Upper lobe of right lung (tissue), 1 donor: ENCODE data around the gene ZNF280D. TPM values are rescaled to one million over a fixed set of nuclear protein-coding genes. Genes with fewer than 3 reads are reported as not detected.
"Not testable (repeated sequence)": the region's sequence is repeated elsewhere in the genome, so short reads cannot be mapped to it uniquely, and the experiment has no call there.

Experiments used
- ATAC-seq: fragments of 200-7000 bp; cut with Tn5 transposase; one replicate; pipeline ENCODE4 v1.9.1; 2020; ENCODE audit warnings: mild to moderate bottlenecking, moderate library complexity
- DNase-seq: peaks from one replicate; pipeline ENCODE4 v3.0.0-alpha.2; 2020
- H3K27ac ChIP-seq: fragments of 200-600 bp; one replicate; pipeline ENCODE4 v1.8.0; 2022
- H3K27me3 ChIP-seq: fragments of 200-600 bp; one replicate; pipeline ENCODE4 v1.8.0; 2022; ENCODE audit warnings: mild to moderate bottlenecking
- H3K36me3 ChIP-seq: fragments of 200-600 bp; one replicate; pipeline ENCODE4 v1.8.0; 2022
- H3K4me1 ChIP-seq: fragments of 200-600 bp; one replicate; pipeline ENCODE4 v1.8.0; 2022
- H3K4me3 ChIP-seq: fragments of 200-600 bp; one replicate; pipeline ENCODE4 v1.8.0; 2022; ENCODE audit warnings: mild to moderate bottlenecking
- H3K9me3 ChIP-seq: fragments of 200-600 bp; one replicate; pipeline ENCODE4 v1.8.0; 2022
- intact Hi-C: fragments of 100-400 bp; cut with DNase I; formaldehyde crosslinking; loops from one replicate; pipeline ENCODE4 v1.11.0; 2022
- long read RNA-seq: library from polyadenylated mRNA; unstranded; transcript quantifications from one replicate; pipeline ENCODE4 v2.0.0, GENCODE V29; 2021
- total RNA-seq: library from RNA; stranded (reverse); fragmentation: NEBNext Ultra II Directional; extraction: Animal tissue kit (Norgen Biotek cat#: 25700); gene quantifications from one replicate; pipeline ENCODE4 v1.2.1, GENCODE V29; 2021
- TF ChIP-seq, protein P1 (sequence below): fragments of 200-600 bp; IDR thresholded peaks from one replicate; pipeline ENCODE4 v1.8.0; 2022; ENCODE audit warnings: antibody characterized with exemption
- donor health status: DM: no; HTN: yes; CAD: no; lungs with severe emphysema.

The ZNF280D gene, protein sequence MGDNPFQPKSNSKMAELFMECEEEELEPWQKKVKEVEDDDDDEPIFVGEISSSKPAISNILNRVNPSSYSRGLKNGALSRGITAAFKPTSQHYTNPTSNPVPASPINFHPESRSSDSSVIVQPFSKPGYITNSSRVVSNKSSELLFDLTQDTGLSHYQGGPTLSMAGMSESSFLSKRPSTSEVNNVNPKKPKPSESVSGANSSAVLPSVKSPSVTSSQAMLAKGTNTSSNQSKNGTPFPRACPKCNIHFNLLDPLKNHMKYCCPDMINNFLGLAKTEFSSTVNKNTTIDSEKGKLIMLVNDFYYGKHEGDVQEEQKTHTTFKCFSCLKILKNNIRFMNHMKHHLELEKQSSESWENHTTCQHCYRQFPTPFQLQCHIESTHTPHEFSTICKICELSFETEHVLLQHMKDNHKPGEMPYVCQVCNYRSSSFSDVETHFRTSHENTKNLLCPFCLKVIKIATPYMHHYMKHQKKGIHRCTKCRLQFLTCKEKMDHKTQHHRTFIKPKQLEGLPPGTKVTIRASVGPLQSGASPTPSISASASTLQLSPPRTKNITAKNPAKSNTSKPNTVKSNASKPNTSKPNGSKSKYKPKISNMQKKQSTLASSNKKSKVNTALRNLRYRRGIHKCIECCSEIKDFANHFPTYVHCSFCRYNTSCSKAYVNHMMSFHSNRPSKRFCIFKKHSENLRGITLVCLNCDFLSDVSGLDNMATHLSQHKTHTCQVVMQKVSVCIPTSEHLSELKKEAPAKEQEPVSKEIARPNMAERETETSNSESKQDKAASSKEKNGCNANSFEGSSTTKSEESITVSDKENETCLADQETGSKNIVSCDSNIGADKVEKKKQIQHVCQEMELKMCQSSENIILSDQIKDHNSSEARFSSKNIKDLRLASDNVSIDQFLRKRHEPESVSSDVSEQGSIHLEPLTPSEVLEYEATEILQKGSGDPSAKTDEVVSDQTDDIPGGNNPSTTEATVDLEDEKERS
- total RNA-seq: 46.2 TPM
- long read RNA-seq, partial matches to known transcripts: 6 of 11 reads
- long read RNA-seq, other reads (novel, unspliced or antisense): 1 of 11 reads

DNA sequence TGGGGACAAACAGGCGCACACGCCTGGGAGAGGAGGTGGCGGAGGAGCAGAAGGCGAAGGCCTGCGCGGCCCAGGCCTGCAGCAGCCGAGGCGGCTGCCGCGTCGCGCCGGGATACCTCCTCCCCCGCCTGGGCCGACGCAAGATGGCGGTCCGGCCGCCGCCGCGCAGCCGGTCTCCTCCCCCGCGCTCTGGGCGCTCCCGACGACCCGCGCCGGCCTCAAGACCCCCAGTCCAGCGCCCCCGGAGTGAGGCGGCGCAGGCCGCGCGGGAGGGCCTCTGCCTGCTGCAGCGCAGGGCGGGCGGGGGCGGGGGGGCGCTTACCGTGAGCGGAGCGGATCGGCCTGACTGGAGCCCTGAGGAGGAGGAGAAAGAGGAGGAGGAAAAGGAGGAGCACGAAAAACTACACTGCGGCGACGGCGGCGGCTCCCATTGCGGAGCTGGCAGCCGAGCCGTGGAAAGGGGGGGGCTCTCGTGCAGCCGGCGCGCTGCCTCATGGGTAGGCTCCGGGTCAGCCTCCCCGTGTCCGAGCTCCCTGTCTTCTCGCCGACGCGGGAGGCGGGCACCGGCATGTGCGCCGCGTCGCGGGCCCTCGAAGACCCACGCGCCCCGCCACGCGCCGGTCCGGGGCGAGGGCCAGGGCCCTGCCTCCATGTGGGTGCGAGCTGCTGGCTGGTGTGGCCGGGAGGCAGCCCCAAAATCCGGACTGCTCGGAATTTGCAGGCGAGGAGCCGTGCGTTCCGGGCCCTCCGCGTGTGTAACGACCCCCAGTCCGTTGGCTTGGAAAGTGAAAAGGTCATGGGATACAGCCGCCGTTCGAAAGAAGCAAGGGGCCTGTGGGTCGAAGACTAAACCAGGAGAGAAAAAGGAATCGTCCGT lies at the start of gene ZNF280D:
Gene ZNF280D (minus strand): TSS at position 374 of the 877 bp plus-strand sequence. CDS start 26,400 bp downstream, outside the sequence.
- Histone ChIP-seq H3K4me3 (peak within 1 kb of the TSS; percentile 68), H3K4me1 (peaks cover 32% of the 10 kb centered on the region), H3K27me3 (no peaks in the 10 kb centered on the region), H3K9me3 (no peaks in the 10 kb centered on the region), H3K27ac (peak within 1 kb of the TSS; percentile 95), H3K36me3 (no peaks in the 10 kb centered on the region)
- ATAC-seq: peak; percentile 98
- intact Hi-C loops: no loop called here
- TF ChIP-seq, protein P1, sequence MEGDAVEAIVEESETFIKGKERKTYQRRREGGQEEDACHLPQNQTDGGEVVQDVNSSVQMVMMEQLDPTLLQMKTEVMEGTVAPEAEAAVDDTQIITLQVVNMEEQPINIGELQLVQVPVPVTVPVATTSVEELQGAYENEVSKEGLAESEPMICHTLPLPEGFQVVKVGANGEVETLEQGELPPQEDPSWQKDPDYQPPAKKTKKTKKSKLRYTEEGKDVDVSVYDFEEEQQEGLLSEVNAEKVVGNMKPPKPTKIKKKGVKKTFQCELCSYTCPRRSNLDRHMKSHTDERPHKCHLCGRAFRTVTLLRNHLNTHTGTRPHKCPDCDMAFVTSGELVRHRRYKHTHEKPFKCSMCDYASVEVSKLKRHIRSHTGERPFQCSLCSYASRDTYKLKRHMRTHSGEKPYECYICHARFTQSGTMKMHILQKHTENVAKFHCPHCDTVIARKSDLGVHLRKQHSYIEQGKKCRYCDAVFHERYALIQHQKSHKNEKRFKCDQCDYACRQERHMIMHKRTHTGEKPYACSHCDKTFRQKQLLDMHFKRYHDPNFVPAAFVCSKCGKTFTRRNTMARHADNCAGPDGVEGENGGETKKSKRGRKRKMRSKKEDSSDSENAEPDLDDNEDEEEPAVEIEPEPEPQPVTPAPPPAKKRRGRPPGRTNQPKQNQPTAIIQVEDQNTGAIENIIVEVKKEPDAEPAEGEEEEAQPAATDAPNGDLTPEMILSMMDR: no peak
- peak; percentile 96 for DNase-seq

DNA sequence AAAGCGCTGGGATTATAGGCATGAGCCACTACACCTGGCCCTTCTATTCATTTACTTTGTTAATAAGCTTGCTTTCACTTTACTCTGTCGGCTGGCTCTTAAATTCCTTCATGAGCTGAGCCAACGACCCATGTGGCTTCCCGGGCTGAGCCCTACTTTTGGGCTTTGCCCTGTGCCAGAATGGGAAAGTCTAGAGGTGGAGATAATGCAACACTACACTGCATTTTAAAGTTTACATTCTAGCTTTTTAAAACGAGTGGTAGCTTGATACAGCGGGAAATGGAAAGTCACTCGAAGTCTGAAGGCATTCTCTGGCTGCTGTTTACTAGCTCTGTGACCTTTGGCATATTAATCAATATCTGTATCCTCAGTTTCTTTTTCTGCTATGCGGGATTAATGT lies 49.0 kb upstream of the ZNF280D start:
- H3K27me3 ChIP-seq: no peaks in the 10 kb centered on the region
- H3K36me3 ChIP-seq: no peaks in the 10 kb centered on the region
- DNase-seq (no peak), ATAC-seq (no peak)
- H3K4me1 ChIP-seq: no peaks in the 10 kb centered on the region
- TF ChIP-seq, protein P1: no peak
- H3K27ac ChIP-seq: no peak overlapping the region
- H3K4me3 ChIP-seq: no peak overlapping the region
- intact Hi-C loops: no loop called here
- H3K9me3 ChIP-seq: no peaks in the 10 kb centered on the region

DNA sequence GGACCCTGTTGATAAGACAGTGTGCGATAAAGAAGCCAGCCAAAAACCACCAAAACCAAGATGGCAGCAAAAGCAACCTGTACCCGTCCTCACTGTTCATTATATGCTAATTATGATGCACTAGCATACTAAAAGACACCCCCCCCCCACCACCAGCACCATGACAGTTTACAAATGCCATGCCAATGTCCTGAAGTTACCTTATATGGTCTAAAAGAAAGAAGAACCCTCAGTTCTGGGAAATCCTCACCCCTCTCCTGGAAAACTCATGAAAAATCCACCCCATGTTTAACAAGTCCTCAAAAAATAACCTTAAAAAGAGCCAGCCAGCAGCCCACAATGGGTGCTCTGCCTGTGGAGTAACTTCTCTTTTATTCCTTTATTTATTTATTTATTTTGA lies 48.4 kb upstream of the ZNF280D start:
- H3K27me3 ChIP-seq: no peaks in the 10 kb centered on the region
- no peak overlapping the region for H3K27ac ChIP-seq
- ATAC-seq (no peak), DNase-seq (no peak)
- TF ChIP-seq, protein P1: no peak
- no peaks in the 10 kb centered on the region for H3K9me3 ChIP-seq
- no peak overlapping the region for H3K4me3 ChIP-seq
- H3K4me1 ChIP-seq: no peaks in the 10 kb centered on the region
- H3K36me3 ChIP-seq: no peaks in the 10 kb centered on the region
- intact Hi-C loops: no loop called here

DNA sequence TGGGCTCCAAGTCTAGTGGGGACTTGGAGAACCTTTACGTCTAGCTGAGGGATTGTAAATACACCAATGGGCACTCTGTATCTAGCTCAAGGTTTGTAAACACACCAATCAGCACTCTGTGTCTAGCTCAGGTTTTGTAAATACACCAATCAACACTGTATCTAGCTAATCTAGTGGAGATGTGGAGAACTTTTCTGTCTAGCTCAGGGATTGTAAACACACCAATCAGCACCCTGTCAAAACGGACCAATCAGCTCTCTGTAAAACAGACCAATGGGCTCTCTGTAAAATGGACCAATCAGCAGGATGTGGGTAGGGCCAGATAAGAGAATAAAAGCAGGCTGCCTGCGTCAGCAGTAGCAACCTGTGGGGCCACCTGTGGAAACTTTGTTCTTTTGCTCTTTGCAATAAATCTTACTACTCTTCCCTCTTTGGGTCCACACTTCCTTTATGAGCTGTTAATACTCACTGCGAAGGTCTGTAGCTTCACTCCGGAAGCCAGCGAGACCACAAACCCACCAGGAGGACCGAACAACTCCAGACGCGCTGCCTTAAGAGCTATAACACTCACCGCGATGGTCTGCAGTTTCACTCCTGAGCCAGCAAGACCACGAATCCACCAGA lies 46.9 kb upstream of the ZNF280D start:
- intact Hi-C loops, H3K27ac ChIP-seq, H3K4me3 ChIP-seq, H3K4me1 ChIP-seq, H3K36me3 ChIP-seq, H3K27me3 ChIP-seq, ATAC-seq, H3K9me3 ChIP-seq, DNase-seq: not testable (repeated sequence)

DNA sequence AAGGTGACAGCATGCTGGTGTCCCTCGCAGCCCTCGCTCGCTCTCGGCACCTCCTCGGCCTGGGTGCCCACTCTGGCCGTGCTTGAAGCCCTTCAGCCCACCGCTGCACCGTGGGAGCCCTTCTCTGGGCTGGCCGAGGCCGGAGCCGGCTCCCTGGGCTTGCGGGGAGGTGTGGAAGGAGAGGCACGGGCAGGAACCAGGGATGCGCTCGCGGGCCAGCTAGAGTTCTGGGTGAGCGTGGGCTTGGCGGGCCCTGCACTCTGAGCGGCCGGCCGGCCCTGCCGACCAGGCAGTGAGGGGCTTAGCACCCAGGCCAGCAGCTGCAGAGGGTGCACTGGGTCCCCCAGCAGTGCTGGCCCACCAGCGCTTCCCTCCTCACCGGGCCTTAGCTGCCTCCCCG lies 46.1 kb upstream of the ZNF280D start:
- H3K27me3 ChIP-seq, H3K4me1 ChIP-seq, H3K36me3 ChIP-seq, intact Hi-C loops, ATAC-seq, DNase-seq, H3K27ac ChIP-seq, H3K4me3 ChIP-seq, H3K9me3 ChIP-seq: not testable (repeated sequence)

DNA sequence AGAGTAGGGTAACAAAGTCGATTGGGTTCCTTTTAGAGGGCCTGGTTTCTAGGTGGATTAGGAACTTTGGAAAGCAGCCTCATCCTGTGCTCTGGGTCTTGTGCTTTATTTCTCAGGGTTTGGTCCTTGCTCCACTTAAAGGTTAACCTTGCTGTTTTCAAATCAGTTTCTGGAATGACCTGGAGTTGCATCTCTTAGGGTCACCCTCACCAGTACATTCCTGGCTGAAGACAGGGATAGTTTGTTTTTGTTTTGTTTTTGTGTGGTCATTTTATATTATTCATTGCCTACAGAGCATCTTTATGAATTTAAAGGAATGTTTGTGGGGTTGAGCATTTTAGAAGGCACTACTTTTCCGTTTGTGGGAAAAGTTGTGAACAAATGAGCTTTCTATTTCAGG lies 45.5 kb upstream of the ZNF280D start:
- ATAC-seq (no peak), DNase-seq (no peak)
- TF ChIP-seq, protein P1: no peak
- Histone ChIP-seq H3K9me3 (no peaks in the 10 kb centered on the region), H3K4me1 (peaks cover 4% of the 10 kb centered on the region), H3K36me3 (no peaks in the 10 kb centered on the region), H3K27me3 (no peaks in the 10 kb centered on the region), H3K4me3 (no peak overlapping the region), H3K27ac (no peak overlapping the region)
- intact Hi-C loops: no loop called here
